Measurements from ENCODE around the gene CENATAC.
A peak's percentile ranks its signal among the peaks of the same experiment; 100 is the strongest.
"Not testable (repeated sequence)": the region's sequence is repeated elsewhere in the genome, so short reads cannot be mapped to it uniquely, and the experiment has no call there.

CENATAC gene

DNA sequence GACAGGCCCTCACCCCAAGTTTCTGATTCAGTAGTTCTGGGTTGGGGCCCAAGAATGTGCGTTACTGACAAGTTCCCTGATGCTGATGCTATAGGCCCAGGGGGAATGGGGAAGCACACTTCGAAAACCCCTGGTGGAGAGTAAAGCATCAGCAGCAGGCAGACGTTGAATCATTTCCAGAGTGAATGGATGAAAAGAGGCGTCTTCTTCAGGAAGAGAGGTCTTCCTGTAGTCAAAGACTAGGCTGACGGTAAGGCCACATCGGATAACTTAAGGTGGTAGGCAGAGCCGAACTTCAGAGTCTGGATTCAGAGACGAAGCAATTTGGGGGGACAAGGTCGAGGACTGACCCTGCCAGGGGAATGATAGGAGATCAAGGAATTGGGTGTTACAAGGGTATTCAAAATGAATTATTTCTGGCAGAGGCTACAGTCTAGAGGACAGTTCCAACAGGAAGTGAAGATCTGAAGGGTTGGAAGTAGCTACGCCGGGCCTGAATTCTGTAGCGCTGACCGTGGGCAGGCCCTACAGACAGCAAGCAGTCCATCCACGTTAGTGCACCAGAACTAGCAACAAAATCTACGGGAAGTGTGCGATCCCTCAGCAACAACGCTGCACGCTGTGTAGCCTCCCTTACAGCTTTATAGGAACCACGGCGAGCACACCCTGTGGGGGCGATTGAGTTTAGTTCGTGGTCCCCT, 862 bp upstream of the CENATAC start:
- DNase-seq (ENCODE audit: low spot score): peak; percentile 22

DNA sequence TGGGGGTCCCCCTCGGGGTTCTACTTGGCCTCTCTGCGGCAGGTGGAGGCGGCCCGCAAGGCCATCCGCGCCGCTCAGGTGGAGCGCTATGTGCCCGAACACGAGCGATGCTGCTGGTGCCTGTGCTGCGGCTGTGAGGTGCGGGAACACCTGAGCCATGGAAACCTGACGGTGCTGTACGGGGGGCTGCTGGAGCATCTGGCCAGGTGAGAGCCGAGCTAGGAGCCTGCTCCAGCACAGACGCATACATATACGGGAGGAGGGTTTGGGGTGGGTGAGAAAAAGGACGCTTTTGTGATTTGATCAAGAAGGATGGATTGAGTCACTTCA, 415 bp downstream of the CENATAC start:
- no peak for DNase-seq (ENCODE audit: low spot score)

DNA sequence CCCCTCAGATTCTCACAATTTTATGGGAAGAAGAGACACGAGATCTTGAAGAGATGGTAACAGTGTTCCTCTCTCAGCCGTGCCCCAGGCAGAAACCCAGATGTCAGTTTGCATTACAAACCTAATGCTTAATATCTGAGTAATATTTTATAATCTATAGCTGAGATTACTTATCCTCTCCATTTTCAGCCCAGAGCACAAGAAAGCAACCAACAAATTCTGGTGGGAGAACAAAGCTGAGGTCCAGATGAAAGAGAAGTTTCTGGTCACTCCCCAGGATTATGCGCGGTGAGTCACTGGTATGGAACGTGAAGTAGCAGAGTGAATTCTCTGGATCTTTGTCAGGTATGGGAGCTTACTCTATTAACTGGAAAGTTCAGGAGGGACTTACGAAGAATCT, 884 bp downstream of the CENATAC start:
- no peak for DNase-seq (ENCODE audit: low spot score)

DNA sequence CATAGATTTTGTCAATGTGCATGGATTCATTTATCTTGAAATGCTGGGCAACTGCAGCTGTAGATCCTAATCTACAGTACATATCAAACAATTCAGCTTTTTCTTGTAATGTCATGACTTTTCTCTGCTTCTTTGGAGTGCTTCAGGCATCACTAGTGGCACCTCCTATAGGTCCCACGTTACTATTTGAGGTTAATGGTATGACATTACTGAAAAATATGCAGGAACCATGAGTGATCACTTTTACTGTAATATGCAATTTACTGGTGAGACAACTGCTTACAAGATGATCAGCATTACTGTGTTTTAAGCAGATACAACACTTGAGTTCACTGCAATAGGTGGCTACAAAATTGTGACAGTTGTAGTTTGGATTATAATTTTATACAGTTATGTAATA, 3.0 kb downstream of the CENATAC start:
- no peak for DNase-seq (ENCODE audit: low spot score)

DNA sequence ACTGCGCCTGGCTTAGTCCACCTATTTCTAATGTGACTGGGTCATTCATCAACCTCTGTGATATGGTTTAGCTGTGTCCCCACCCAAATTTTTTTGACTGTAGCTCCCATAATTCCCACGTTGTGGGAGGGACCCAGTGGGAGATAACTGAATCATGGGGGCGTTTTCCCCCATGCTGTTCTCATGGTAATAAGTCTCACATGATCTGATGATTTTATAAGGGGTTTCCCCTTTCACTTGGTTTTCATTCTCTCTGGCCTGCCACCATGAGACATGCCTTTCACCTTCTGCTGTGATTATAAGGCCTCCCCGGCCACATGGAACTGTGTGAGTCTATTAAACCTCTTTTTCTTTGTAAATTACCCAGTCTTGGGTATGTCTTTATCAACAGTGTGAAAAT, 8.7 kb downstream of the CENATAC start:
- no peak for DNase-seq (ENCODE audit: low spot score)

DNA sequence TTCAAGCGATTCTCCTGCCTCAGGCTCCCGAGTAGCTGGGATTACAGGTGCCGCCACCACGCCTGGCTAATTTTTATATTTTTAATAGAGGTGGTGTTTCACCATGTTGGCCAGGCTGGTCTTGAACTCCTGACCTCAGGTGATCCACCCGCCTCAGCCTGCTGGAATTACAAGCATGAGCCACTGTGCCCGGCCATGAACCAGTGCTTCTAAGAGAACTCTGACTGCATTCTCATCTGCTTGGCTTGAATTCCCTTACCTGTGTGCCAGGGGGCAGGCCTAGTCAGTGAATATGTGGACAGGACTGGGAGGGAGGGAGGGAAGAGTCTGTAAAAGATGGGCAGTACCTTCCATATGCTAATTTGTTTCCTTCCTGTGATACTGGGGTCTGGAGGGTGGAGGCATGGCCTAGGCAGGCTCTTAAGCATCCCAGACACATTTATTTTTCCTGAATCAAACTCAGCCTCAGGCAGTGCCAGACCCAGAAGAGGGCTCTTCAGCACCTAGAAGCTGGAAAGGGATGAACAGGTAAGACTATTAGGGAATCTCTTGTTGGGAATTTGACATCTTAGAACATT, 13.6 kb downstream of the CENATAC start:
- DNase-seq (ENCODE audit: low spot score): no peak

DNA sequence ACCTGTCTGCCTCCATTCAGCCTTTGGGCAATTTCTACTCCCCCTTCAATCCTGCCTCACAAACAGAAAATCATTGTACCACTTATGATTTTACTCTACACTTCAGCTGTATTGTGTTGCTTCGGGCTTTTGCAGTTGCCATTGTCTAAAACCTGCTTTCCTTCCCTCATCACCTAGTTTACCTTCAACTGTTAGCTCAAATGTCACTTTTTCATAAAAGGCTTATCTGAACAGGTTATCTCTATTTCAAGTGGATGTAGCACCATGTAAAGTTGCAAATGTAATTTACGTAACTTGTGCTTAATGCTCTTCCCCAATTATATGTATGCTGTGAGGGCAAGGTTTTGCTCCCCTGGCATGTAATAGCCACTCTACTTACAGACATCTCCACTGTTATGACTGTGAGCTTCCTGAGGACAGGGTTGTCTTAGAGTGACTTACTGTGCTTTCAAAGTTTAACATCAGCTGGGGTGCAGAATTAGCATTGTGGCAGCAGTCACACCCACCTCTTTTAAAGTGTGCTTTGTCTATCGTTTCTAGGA, 14.8 kb downstream of the CENATAC start:
- DNase-seq (ENCODE audit: low spot score): no peak

DNA sequence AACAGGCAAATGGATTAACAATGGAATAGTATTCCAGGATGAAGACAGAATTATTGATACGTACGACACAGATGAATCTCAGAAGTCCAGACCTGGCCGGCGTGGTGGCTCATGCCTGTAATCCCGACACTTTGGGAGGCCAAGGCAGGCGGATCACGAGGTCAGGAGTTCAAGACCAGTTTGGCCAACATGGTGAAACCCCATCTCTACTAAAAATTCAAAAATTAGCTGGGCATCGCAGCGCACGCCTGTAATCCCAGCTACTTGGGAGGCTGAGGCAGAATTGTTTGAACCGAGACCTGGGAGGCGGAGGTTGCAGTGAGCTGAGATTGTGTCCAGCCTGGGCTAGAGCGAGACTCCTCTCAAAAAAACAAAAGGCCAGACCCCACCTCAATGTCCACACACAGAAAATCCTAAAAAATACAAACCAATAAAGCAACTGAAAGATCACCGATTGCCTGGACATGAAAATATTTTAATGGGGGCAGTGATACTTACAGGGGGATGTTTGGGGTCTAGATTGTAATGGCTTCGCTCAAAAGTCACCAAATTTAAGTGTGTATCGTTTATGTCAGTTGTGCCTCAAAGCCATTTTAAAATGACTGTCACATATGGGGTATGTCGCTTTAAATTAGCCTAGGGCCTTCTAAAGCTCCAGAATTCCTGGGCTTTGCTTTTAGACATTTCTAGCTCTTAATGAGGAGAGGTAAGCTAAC, 16.4 kb downstream of the CENATAC start:
- no peak for DNase-seq (ENCODE audit: low spot score)

DNA sequence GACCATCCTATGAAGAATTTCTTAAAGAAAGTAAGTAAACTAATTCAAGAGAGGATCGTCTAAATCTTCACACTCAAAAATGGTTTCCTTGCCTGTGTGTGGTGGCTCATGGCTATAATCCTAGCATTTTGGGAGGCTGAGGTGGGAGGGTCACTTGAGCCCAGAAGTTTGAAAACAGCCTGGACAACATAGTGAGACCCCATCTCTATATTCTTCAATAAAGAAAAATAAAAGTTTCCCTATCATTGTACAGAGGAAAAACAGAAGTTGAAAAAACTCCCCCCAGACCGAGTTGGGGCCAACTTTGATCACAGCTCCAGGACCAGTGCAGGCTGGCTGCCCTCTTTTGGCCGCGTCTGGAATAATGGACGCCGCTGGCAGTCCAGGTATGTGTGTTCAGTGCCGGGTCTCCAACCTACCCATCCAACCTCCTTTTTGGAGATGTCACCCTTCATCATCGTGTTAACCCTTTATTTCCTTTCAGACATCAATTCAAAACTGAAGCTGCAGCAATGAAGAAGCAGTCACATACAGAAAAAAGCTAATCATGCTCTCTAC, 17.2 kb downstream of the CENATAC start:
- no peak for DNase-seq (ENCODE audit: low spot score)

DNA sequence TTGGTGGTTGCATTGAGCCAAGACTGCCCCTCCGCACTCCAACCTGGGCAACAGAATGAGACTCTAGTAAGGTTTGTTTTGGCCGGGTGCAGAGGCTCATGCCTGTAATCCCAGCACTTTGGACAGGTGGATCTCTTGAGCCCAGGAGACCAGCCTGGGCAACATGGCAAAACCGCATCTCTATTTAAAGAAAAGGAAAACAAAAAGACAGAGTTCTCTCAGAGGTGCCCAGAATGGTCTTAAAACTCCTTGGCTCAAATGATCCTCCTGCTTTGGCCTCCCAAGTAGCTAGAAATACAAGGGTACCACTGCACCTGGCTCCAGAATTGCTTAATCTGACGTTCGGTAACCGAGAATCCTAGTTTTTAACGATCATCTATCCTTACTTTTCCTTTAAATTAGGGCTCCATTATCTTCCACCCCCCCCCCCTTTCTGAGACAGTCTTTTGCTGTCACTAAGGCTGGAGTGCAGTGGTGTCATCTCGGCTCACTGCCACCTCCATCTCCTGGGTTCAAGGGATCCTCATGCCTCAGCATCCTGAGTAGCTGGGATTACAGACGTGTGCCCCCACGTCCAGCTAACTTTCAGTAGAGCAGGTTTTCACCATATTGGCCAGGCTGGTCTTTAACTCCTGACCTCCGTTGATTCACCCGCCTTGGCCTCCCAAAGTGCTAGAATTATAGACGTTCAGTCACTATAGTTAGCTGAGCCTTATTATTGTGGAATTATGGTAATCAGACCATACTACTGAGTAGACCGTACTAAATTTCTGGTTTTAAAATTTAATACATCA, 18.5 kb downstream of the CENATAC start:
- DNase-seq (ENCODE audit: low spot score): no peak

DNA sequence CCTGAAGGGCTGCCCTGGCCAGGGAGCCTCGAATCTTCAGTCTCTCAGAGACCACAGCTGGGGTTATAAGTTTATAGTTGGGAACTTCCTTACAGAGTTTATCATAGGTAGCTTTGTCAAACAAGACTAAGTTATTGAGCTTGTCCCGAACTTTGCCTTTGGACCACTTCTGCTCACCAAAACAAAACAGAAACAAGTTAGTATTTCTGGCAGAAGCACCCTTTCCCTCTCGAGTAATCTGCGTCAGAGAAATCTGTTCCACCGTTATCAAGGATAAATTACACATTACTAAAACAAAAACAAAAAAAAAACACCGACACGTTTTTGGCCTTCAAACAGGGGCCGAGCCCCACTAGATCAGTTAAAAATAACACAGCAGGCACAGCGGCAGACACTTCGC, 19.4 kb downstream of the CENATAC start:
- not testable (repeated sequence) for DNase-seq (ENCODE audit: low spot score)

DNA sequence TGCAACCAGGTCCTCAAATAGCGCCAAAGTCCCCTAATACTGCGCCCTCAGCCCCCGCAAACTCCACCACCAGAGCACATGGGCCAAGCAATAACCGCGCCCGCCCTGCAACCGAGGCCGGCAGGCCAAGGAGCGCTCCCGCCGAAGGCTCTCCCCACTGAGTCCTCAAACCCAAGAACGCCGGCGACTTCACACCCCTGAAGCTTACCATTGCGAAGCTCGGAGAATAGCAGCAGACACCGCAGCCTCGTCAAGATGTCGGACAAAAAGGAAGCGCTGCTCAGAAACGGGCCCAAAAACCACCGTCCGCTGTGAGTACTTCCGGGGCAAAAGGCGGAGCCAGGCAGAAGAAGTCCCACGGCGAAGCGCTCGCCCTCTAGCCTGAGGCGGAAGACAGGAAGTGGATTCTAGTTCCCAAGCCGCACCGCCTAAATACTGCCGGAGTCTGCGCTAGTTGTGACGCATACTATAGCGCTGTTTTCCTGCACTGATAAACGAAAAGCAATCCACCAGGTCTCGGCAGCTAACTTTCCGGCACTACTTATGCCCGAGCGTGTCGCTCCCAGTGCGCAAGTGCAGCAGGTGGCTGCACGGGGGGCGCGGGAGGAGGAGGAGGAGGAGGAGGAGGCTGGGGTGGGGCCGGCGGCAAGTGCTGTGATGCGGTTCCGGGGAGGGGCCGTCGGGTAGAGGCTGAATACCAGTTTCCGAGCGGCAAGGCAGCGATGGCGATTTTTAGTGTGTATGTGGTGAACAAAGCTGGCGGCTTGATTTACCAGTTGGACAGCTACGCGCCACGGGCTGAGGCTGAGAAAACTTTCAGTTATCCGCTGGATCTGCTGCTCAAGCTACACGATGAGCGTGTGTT, 20.4 kb downstream of the CENATAC start, which contains the start of the genes RPS25 and TRAPPC4:
TSS of gene RPS25 (minus strand) at position 270 of the 865 bp plus-strand sequence. CDS start at position 211, 59 bp downstream.
TSS of gene TRAPPC4 (plus strand) at position 693 of the 865 bp plus-strand sequence. CDS start at position 723, 30 bp downstream.
- DNase-seq (ENCODE audit: low spot score): peak; percentile 99

DNA sequence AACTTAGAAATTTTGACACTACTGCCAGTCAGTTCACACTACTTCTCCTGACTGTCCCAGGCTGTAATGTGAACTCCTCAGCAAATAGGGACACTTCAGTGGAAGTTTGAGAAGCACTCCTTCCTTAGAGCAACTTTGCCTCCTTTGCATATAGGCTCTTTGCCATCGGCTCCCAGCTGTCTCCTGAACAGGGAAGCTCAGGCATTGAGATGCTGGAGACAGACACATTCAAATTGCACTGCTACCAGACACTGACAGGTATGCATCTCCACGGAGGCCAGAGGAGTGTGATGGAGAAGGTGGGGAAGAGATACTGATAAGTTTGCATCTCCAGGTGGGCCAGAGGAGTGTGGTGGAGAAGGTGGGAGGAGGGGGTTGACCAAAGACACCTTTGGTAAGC, 22.1 kb downstream of the CENATAC start:
- no peak for DNase-seq (ENCODE audit: low spot score)

DNA sequence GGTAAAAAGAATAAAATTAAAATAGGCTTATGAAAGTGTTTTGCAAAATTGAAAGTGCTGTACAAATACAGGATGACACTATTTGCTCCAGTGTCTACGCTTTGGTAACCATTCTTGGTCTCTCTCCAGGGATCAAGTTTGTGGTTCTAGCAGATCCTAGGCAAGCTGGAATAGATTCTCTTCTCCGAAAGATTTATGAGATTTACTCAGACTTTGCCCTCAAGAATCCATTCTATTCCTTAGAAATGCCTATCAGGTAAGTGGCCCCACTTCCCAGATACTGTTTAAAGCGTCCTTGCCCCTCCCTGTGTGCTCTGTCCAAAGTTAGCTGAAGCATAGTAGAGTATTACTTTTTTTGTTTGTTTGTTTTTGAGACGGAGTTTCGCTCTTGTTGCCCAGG, 23.7 kb downstream of the CENATAC start:
- DNase-seq (ENCODE audit: low spot score): no peak

DNA sequence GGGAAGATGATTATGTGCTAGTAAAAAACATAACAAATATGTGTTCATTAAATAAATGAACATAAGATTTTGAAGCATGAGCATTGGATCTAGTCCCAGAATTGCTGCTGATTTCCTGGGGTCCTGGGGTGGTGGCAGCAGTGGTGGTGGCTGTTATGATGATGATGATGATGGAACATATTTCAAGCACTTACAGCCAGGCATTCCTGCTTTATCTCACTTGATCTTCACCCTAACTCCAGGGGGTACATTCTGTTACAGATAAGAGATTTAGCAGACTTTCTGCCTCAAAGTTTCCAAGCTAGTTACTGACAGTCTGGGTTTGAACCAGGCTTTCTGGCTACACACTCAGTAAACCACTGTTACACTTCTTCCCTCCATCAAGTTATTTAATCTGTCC, 25.8 kb downstream of the CENATAC start:
- DNase-seq (ENCODE audit: low spot score): no peak

DNA sequence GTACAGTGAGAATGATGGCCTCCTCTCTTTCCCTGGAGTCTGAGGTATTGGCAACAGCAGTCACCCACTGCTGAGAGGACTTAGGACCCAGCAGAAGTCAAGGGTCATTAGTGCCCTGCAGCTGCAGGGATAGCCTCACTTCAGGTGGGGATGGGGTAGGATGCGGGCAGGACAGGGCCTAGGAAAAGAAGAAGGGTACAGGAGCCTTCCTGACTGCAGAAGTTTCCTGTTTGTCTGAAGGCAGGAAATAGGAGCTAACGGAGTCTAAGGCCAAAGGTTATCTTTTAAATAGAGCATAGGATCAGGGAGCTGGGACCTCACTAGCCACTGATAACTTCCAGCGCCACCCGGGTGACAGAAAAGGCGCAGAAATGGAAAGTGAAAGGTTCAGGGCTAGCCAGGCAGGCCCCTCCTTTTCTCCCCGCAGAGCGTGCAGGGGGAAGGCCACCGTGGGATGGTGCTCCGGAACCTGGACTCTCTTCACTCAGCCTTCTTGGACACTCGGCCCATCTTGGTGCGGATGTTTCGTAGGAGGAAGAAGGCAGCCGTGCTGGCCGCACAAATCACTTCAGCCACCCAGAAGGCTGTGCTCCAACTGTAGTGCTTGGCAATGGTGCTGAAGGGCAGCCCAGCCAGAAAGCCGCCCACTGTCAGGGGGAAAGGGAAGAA, 26.6 kb downstream of the CENATAC start:
- DNase-seq (ENCODE audit: low spot score): no peak

DNA sequence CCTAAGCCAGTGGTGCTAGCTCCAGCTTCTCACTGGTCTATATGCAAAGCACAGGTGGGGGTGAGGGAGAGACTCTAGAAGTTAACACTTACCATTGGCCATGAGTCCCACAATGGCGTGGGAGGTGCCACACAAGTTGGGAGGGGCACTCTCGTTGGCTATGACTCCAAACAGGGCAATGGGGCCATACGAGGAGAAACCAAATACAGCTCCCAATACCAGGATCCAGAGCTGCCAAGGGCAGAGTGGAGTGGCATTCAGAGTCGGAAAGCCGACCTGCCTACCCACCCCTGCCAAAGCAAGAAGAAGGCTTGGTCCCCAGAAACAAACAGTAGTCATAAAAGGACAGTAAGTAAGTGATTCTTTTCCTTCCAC, 27.1 kb downstream of the CENATAC start:
- DNase-seq (ENCODE audit: low spot score): no peak

DNA sequence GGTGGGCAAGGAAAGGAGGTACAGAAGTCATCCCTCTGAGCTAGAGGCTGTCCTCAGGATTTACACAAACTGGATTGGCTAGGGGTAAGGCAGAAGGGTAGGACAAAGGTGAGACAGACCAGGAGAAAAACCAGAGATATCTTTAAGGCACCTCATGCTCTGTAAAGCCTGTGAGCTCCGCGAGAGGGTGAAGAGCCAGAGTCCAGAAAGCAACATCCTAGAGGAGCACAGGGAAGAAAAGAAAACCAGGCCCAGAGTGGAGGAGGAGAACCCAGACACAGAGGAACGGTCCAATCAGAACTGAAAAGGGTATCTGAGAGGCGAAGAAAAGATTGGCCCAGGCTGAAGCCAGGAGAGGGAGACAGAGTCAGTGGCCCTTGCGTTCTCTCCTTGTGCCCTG, 27.6 kb downstream of the CENATAC start:
- no peak for DNase-seq (ENCODE audit: low spot score)

DNA sequence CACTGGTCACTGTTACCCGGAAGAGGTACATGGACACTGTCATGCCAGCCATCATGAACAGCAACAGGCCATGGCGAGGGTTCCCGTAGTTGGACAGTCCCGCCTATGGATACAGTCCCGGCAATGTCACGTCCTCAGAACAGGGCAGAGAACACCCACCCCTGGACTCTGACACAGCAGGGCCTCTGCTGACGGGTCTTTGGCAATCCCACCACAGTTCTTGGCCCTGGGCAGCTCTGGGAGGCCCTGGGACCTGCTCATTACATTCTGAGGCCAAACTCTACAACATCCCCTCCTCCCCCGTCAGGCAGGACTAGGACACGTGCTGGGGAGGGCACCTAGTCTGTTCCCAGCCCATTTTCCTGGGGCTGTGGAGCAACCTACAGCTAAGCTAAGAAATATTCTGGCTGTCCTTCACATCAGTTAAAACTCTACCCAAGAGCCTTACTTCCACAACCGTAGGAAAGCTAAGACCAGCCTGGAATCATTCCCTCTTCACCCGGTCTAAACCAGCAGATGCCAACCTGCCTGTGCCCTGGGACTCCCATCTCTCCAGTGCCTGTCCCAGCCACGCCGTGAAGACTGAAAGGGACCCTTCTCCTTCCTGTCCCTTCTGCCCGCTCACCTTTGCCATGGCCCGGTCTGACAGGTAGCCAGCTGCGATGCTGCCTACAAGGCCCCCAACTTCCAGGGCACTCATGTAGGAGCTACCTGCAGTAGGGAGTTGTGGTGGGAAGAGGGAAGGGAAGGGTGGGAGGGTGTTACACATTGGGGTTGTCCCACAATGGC, 28.2 kb downstream of the CENATAC start:
- no peak for DNase-seq (ENCODE audit: low spot score)

DNA sequence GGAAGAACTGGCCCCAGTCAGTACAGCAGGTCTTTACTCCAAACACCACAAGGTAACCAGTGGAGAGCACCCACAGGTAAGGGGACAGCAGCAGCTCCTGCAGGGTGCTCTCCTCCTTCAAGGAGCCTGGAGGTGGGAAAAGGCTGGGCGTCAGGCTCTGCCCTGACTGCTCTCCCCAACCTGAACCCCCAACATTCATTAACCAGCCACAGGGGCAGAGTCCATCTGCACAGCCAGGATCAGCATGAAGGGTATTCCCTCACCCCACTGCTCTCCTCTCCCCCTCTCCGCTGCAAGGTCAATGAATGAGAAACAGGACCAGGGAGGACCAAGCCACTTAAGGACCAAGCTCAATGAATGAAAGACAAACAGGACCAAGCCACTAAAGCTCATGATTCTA, 29.0 kb downstream of the CENATAC start:
- no peak for DNase-seq (ENCODE audit: low spot score)

Measured in Ammon's horn (tissue), 1 donor.